ENCODE measurements around the gene TRIP6. TPM values are rescaled to one million over a fixed set of nuclear protein-coding genes. Genes with fewer than 3 reads are reported as not detected.
"Not testable (repeated sequence)": the region's sequence is repeated elsewhere in the genome, so short reads cannot be mapped to it uniquely, and the experiment has no call there.

TRIP6 gene
- total and polyA plus RNA-seq, 5 donors from 2014 or later = 2.8 to 8.4 (median 3.7) TPM

GRCh38 chr7:100908512-100908911 is 41.3 kb downstream of the TRIP6 start:
- Histone ChIP-seq H3K36me3 (ENCODE audit: control insufficient read depth, insufficient read depth, low read length) (no peaks in the 10 kb centered on the region), H3K9me3 (ENCODE audit: control insufficient read depth in 2 of 2, low read length in 2 of 2) (no peaks in the 10 kb centered on the region), H3K4me3 (ENCODE audit: low read depth, low read length) (no peak overlapping the region), H3K27me3 (ENCODE audit: control insufficient read depth, insufficient read depth, low read length) (no peaks in the 10 kb centered on the region), H3K4me1 (ENCODE audit: control insufficient read depth, insufficient read depth, low read length, poor library complexity, severe bottlenecking) (no peaks in the 10 kb centered on the region), H3K27ac (ENCODE audit: insufficient read depth, low read length, poor library complexity, severe bottlenecking) (no peak overlapping the region)
- Mint-ChIP-seq H3K4me3 (no peak overlapping the region), H3K27me3 (peaks cover 18% of the 10 kb centered on the region), H3K9me3 (no peaks in the 10 kb centered on the region), H3K36me3 (no peaks in the 10 kb centered on the region), H3K27ac (no peak overlapping the region), H3K4me1 (peaks cover 0 to 5% (median 0%) of the 10 kb centered on the region in 4 donors)
- no peak for DNase-seq
- ATAC-seq (ENCODE audit: low read depth in 2 of 2) = no peak

GRCh38 chr7:100910443-100910842 is 43.3 kb downstream of the TRIP6 start:
- H3K36me3 Mint-ChIP-seq; DNase-seq; H3K4me3 Mint-ChIP-seq; H3K9me3 Mint-ChIP-seq; H3K36me3 ChIP-seq (ENCODE audit: control insufficient read depth, insufficient read depth, low read length); H3K4me3 ChIP-seq (ENCODE audit: low read depth, low read length); H3K9me3 ChIP-seq (ENCODE audit: control insufficient read depth in 2 of 2, low read length in 2 of 2); H3K4me1 ChIP-seq (ENCODE audit: control insufficient read depth, insufficient read depth, low read length, poor library complexity, severe bottlenecking); H3K27me3 ChIP-seq (ENCODE audit: control insufficient read depth, insufficient read depth, low read length); H3K27ac ChIP-seq (ENCODE audit: insufficient read depth, low read length, poor library complexity, severe bottlenecking); H3K27ac Mint-ChIP-seq; ATAC-seq (ENCODE audit: low read depth in 2 of 2); H3K4me1 Mint-ChIP-seq: not testable (repeated sequence)
- peaks cover 20% of the 10 kb centered on the region for H3K27me3 Mint-ChIP-seq

- no peak overlapping the region for H3K4me3 Mint-ChIP-seq
- H3K4me1 Mint-ChIP-seq = peaks cover 0 to 5% (median 0%) of the 10 kb centered on the region in 4 donors
- DNase-seq (no peak), ATAC-seq (ENCODE audit: low read depth in 2 of 2) (no peak)
- H3K27ac Mint-ChIP-seq = no peak overlapping the region
- H3K4me3 ChIP-seq (ENCODE audit: low read depth, low read length) = no peak overlapping the region
- no peaks in the 10 kb centered on the region for H3K9me3 ChIP-seq (ENCODE audit: control insufficient read depth in 2 of 2, low read length in 2 of 2)
- H3K9me3 Mint-ChIP-seq = peaks cover 0 to 2% (median 0%) of the 10 kb centered on the region in 7 donors
- H3K36me3 Mint-ChIP-seq = no peaks in the 10 kb centered on the region
- H3K27me3 Mint-ChIP-seq = peaks cover 28% of the 10 kb centered on the region
- H3K27ac ChIP-seq (ENCODE audit: insufficient read depth, low read length, poor library complexity, severe bottlenecking) = no peak overlapping the region
- no peaks in the 10 kb centered on the region for H3K4me1 ChIP-seq (ENCODE audit: control insufficient read depth, insufficient read depth, low read length, poor library complexity, severe bottlenecking)
- H3K27me3 ChIP-seq (ENCODE audit: control insufficient read depth, insufficient read depth, low read length) = no peaks in the 10 kb centered on the region
- H3K36me3 ChIP-seq (ENCODE audit: control insufficient read depth, insufficient read depth, low read length) = no peaks in the 10 kb centered on the region
These were observed 44.3 kb downstream of the TRIP6 start for GRCh38 chr7:100911484-100911883.

- H3K4me3 ChIP-seq (ENCODE audit: low read depth, low read length) = no peak overlapping the region
- ATAC-seq (ENCODE audit: low read depth in 2 of 2) (no peak), DNase-seq (no peak)
- H3K27ac Mint-ChIP-seq = peak overlapping the region in 1 of 3 donors; percentile 74
- H3K9me3 Mint-ChIP-seq = peaks cover 0 to 2% (median 0%) of the 10 kb centered on the region in 7 donors
- no peak overlapping the region for H3K4me3 Mint-ChIP-seq
- H3K36me3 Mint-ChIP-seq = no peaks in the 10 kb centered on the region
- H3K4me1 Mint-ChIP-seq = peaks cover 0 to 5% (median 0%) of the 10 kb centered on the region in 4 donors
- H3K9me3 ChIP-seq (ENCODE audit: control insufficient read depth in 2 of 2, low read length in 2 of 2) = no peaks in the 10 kb centered on the region
- no peaks in the 10 kb centered on the region for H3K27me3 ChIP-seq (ENCODE audit: control insufficient read depth, insufficient read depth, low read length)
- peaks cover 28% of the 10 kb centered on the region for H3K27me3 Mint-ChIP-seq
- no peaks in the 10 kb centered on the region for H3K36me3 ChIP-seq (ENCODE audit: control insufficient read depth, insufficient read depth, low read length)
- no peak overlapping the region for H3K27ac ChIP-seq (ENCODE audit: insufficient read depth, low read length, poor library complexity, severe bottlenecking)
- no peaks in the 10 kb centered on the region for H3K4me1 ChIP-seq (ENCODE audit: control insufficient read depth, insufficient read depth, low read length, poor library complexity, severe bottlenecking)
These were observed 47.2 kb downstream of the TRIP6 start for GRCh38 chr7:100914208-100914878.

- no peaks in the 10 kb centered on the region for H3K36me3 ChIP-seq (ENCODE audit: control insufficient read depth, insufficient read depth, low read length)
- no peaks in the 10 kb centered on the region for H3K36me3 Mint-ChIP-seq
- H3K9me3 Mint-ChIP-seq = peaks cover 0 to 2% (median 0%) of the 10 kb centered on the region in 7 donors
- H3K9me3 ChIP-seq (ENCODE audit: control insufficient read depth in 2 of 2, low read length in 2 of 2) = no peaks in the 10 kb centered on the region
- H3K27ac Mint-ChIP-seq = no peak overlapping the region
- H3K4me1 ChIP-seq (ENCODE audit: control insufficient read depth, insufficient read depth, low read length, poor library complexity, severe bottlenecking) = no peaks in the 10 kb centered on the region
- peaks cover 31% of the 10 kb centered on the region for H3K27me3 Mint-ChIP-seq
- peaks cover 0 to 5% (median 0%) of the 10 kb centered on the region in 4 donors for H3K4me1 Mint-ChIP-seq
- no peak overlapping the region for H3K4me3 Mint-ChIP-seq
- ATAC-seq (ENCODE audit: low read depth in 2 of 2) (no peak), DNase-seq (no peak)
- H3K27me3 ChIP-seq (ENCODE audit: control insufficient read depth, insufficient read depth, low read length) = no peaks in the 10 kb centered on the region
- no peak overlapping the region for H3K27ac ChIP-seq (ENCODE audit: insufficient read depth, low read length, poor library complexity, severe bottlenecking)
- no peak overlapping the region for H3K4me3 ChIP-seq (ENCODE audit: low read depth, low read length)
These were observed 47.8 kb downstream of the TRIP6 start for GRCh38 chr7:100914879-100915447.

GRCh38 chr7:100919335-100919734 is 52.1 kb downstream of the TRIP6 start:
- peaks cover 25% of the 10 kb centered on the region for H3K27me3 Mint-ChIP-seq
- H3K36me3 Mint-ChIP-seq; DNase-seq; H3K9me3 ChIP-seq (ENCODE audit: control insufficient read depth in 2 of 2, low read length in 2 of 2); ATAC-seq (ENCODE audit: low read depth in 2 of 2); H3K4me1 ChIP-seq (ENCODE audit: control insufficient read depth, insufficient read depth, low read length, poor library complexity, severe bottlenecking); H3K36me3 ChIP-seq (ENCODE audit: control insufficient read depth, insufficient read depth, low read length); H3K4me1 Mint-ChIP-seq; H3K9me3 Mint-ChIP-seq; H3K4me3 ChIP-seq (ENCODE audit: low read depth, low read length); H3K27ac Mint-ChIP-seq; H3K27me3 ChIP-seq (ENCODE audit: control insufficient read depth, insufficient read depth, low read length); H3K4me3 Mint-ChIP-seq; H3K27ac ChIP-seq (ENCODE audit: insufficient read depth, low read length, poor library complexity, severe bottlenecking): not testable (repeated sequence)

GRCh38 chr7:100919779-100920437 is 52.7 kb downstream of the TRIP6 start:
- H3K27me3 Mint-ChIP-seq = peaks cover 23% of the 10 kb centered on the region
- H3K27me3 ChIP-seq (ENCODE audit: control insufficient read depth, insufficient read depth, low read length); H3K36me3 Mint-ChIP-seq; H3K4me3 ChIP-seq (ENCODE audit: low read depth, low read length); H3K9me3 ChIP-seq (ENCODE audit: control insufficient read depth in 2 of 2, low read length in 2 of 2); H3K9me3 Mint-ChIP-seq; H3K27ac ChIP-seq (ENCODE audit: insufficient read depth, low read length, poor library complexity, severe bottlenecking); H3K36me3 ChIP-seq (ENCODE audit: control insufficient read depth, insufficient read depth, low read length); ATAC-seq (ENCODE audit: low read depth in 2 of 2); H3K4me1 Mint-ChIP-seq; H3K27ac Mint-ChIP-seq; H3K4me1 ChIP-seq (ENCODE audit: control insufficient read depth, insufficient read depth, low read length, poor library complexity, severe bottlenecking); H3K4me3 Mint-ChIP-seq; DNase-seq: not testable (repeated sequence)
